DMS114 treated with DMSO at 0.1 percent for 48 hours (cell line): Measurements from ENCODE around the gene ZNF22.

ENCODE experiments used
- DNase-seq: peaks from one replicate; lab custom pipeline; 2025; ENCODE audit not compliant: unreplicated experiment; lab: John Stamatoyannopoulos, UW

ZNF22 gene

DNA sequence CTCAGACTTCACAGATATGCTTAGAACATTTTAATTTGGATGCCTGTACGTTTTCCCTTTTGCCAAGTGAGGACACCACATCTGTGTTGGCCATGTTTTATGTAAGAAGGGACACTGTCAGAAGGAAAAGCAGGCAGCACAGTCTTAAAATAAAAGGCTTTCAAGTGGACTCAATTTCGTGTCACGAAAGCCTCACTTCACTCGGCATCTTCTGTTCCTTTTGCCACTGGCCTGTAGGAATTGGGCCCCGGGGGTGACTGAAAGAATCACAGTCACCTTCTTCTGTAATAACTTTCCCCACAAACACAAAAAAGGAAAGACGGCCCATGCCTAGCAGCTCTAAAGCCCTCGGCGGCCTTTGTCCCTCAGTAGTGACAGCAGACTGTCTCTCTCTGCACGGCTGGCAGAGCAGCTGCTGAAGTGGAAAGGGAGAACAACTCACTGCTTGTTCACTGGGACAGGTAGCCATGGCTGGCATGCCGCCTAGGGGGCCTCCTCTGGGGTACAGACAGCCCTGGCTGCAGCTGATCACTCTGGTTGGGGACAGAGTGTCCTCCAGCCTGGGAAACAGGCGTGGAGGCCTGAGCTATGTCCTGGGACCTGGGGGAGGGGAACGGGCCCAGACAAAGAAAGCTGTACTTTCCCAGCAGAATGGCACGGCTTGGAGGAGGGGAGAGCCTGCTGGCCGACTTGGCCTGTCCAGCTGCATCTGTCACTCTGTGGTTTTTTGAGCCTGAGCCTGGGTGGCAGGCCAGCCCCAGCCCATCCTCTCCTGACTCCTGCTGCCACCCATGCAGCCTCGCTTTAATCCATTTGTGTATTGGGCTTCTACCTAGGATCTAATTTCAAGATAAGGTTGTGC lies 36.7 kb upstream of the ZNF22 start:
- DNase-seq, result no peak

DNA sequence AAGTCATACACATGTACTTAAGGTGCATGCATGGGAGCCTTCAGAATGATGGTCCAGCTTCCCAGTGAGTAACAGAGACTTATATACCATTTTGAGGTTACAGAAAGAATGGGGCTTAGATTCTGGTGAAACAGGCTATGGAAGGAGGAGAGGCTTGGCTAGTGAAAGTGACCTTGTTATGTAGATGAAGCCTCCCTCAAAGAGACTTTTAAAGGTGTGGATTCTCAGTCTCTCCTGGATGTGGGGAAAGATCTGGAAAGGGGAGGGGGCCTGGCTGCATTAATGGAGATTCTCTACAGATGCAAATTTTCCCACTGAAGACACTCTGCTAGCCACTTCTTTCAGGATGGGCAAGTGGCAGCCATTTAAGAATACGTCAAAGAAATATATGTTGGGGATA lies 35.6 kb upstream of the ZNF22 start:
- no peak for DNase-seq

DNA sequence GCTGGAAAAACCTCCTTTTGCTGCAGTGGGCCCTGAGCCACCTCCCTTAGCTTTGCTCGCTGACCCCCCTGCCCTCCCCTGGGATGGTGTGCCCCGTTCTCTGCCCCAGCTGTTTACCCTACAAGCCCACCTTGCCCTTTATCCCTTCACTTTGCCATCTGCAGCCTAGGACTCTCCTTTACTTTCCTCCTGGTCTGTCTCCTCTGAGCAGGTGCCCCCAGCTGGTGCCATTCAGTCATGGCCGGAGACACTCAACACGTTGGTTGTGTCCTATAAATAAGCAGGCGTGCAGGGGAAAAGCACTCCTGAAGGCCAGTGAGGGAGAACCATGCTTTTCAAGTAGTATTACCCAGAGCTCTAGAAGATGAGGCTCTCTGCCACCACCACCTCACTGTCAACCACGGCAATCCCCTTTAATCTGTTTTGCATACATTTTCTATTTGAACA lies 35.0 kb upstream of the ZNF22 start:
- DNase-seq, result no peak

DNA sequence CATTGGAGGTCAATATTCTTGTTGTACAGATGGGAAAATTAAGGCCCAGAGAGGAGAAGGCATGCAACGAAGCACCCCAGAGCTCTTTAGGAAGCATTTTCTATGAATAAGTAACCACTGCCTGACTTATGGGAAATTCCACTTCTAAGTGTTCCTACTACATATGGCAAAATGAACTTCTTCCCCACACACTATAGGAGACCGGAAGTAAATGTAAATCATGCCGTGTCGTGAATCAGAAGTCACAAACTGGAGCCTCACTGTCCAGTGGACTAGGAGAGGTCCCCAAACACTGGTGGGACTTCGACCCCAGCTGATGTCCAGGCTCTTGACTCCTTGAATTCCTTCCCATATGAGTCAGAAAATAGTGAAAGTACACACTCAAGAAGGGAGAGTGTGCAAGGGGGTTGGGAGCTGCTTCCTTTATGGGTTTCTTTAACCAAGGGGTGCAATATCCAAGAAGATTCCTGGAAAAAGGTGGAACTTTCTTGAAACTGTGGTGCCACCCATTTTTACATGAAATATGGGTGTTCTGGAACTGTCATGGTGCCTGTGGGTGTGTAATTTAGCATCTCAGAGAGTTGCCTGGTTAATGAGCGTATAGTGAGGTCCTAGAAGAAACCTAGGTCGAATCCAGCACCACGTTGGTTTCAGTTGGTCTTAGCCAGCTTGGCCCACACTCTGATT lies 34.5 kb upstream of the ZNF22 start:
- DNase-seq, result no peak

DNA sequence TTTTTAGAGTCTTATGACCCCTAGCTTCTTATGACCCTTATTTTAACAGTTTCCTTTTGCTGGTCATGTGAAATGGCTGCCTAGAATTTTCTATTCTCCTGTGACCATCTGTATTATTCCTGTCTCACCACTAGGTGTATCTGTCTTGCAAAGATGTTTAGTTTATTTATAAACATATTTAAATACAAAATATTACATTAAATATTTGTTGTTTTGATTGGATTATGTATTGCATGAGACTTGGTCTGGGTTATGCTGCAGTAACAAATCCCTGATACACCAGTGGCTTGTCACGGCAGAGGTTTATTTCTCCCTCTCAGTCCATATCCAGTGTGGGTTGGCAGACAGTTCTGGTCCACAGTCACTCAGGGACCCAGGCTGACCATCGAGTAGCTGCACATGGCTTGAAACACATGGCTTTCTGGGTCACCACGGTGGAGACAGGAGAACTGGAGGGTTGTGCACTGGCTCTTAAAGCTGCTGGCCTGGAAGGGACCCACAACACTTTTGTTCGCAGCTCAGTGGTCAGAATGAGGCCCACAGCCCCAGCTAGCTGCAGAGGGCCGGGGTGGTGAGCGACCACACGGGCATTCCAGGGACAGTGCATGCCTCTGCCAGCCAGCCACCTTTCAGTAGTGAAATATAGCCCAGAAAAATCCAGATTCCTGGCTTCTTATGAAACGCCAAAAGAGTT lies 33.8 kb upstream of the ZNF22 start:
- no peak for DNase-seq

DNA sequence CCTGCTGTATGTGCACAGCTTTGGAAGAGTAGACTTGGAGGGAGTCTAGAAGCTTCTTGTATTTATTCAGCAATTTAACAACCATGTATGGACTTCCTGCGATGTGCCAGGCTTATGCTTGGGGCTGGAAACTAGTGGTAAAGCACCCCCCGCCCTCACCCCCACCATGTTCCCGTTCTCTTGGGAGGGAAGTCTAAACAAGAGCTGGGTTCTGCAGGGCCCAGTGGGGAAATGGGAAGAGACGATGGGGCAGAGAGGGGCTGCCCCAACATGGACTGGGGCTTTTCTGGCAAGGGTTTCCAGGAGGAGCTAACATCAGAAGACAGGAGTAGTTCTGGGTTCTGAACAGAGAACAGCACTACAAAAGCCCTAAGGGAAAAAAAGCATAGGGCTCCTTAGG lies 33.1 kb upstream of the ZNF22 start:
- no peak for DNase-seq

DNA sequence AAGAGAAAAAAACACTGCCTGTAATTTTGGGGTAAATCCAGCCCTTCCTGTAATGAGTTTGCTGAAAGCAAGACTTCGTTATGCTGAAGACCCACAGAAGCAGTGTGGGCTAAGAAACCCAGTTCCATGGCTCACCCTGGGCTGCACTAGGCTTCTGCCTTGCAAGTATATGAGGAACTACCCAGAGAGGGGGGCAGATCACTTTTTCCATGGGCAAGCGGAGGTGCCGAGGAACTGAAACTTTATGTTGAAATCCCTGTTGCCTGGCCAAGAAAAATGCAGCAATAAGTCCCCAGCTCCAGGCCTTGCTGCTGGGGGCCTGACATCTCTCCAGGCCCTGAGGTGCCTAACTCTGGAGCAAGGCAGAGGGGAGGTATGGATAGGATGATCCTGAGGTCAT lies 32.6 kb upstream of the ZNF22 start:
- no peak for DNase-seq

DNA sequence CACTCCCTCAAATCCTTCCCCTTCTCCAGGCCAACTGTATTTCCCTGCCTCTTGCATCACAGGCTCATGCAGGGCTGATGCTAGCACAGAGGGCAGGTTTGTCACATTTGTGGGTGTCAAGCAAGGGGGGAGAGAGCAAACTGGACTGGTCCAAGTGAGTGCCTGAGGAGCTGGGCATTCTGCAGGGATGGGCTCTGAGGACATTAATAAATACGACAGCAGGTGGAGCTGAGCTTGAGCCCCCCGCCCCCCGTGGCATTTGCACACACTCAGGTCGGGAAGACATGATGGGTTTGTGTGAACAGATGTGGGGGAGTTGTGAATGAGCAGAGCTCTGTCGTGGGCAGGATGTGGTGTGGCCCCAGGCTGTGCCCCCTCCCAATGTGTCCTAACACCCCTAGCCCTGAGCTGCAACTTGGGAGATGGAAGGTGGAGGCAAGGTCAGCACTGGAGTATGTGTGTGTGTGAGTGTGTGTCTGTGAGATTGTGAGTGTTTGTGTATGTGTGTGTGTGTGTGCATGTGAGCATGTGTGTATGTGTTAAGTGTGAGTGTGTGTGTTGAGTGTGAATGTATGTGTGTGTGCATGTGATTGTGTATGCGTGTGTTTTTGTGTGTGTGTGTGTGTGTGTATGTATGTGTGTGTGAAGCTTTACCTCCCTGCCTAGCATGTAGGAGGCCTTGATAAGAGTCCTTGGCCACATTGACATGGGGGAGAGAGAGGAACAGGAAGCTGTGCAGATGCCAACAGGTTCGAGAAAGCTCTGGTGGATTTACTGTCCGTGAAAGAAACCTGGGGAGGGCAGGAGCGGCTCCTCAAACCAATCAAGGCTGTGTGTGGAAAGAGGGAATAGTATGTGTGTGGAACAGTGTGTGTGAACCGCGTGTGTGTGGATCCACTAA lies 32.0 kb upstream of the ZNF22 start:
- no peak for DNase-seq

DNA sequence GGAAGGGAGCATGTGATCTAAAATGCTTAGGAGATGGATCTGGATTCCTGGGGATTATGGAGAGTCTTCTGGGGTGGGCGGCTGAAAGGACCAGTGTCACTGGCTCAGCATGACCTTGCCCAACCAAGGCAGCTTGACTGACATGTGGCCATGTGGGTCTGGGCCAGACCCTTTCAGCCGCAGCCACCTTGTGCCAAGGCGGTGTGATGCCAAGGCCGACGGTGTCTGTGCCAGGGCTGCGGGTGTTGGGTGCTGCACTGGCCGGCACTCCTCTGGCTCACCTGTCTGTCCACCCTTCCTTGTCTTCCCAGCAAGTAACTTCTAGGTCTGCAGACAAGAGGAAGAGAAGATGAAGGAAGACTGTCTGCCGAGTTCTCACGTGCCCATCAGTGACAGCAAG lies 30.9 kb upstream of the ZNF22 start:
- DNase-seq, result no peak

DNA sequence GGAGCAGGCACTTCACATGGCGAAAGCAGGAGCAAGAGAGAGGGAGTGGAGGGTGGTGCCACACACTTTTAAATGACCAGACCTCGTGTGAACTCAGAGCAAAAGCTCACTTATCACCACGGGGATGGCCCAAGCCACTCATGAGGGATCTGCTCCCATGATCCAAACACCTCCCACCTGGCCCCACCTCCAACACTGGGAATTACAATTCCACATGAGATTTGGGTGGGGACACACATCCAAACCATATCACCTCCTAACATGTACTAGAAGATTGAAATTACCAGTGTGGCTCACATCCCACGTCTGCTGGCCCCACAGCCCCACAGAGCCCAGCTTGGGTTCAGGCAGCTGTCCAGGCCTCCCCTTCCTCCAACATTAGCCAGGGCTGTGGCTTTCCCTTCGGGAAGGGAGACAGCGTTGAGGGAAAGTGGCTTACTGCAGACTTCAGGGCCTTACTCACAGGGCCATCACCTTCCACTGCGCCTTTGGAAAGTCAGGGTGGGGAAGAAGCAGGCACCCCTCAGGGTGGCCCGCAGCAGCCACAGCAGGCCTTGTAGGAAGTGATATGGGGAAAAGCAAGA lies 29.8 kb upstream of the ZNF22 start:
- no peak for DNase-seq

DNA sequence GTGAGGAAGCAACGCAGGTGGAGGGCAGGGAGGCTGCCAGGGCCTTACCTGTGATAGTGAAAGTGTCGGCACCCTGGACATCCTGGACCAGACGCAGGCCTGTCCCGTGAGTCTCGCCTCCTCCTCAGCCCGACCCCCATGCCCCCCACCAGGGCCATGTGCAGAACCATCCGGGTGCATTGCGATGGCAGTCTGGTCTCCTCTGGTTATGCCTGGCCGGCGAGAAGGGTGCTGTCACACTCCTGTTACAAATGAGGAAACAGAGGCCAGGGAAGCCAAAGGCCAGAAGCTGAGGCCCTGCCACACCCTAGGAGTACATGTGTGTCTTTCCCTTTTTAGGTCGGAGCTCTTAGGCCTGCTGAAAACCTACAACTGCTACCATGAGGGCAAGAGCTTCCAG lies 29.3 kb upstream of the ZNF22 start:
- DNase-seq, result no peak

DNA sequence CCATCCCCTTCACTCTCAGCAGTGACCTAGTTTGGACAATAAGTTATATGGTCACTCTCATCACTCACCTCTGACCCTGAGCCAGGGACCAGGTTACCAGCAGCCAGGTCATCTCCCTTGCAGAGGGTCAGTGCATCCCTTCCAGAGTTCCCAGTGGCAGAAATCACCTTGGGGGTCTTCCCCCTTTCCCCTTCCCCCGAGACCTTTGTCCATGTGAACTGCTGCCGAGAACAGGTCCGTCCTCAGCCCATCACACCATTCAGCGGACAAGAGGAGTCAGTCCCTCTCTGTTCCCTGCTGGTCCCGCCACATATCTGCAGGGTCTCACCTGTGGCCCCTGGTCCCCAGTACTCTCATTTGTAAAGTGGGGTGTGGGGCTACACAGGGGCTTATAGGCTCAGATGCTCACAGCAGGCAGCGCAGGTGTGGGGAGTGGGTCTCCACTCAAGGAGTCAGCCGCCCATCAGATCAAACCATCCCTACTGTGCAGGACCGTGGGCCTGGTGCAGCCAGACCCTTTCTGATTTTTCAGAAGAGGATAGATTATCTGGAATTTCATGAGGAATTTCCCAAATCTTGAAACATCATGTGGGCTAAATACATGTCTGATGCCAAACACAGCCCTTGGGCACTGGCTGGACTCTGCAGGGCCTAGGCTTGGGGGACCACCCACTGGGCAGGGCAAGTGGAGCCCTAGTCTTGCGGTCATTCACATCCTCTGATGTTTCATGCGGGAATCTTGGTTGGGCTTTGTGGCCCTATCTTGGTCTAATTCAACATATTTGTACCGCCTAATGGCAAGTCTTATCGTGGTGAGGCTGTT lies 28.6 kb upstream of the ZNF22 start:
- no peak for DNase-seq

DNA sequence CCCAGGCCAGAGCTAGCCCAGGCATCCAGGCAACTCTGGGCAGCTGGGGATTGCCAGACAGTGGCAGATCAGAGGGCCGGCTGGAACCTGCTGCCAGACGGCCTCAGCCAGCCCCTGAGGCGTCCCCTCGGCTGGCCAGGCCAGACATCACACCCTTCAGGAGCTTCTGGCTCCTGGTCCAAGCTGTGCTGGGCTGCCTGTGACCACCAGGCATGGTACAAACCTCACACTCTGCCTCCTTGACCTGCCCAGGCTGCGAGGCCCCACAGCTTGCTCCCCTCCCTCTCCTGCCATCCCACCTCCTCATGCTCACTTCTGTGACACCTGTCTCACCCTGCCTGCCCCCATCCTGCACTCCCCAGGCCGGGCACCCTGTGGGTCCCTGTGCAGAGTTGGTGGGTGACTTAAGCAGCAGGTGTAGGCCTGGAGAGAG lies 27.8 kb upstream of the ZNF22 start:
- no peak for DNase-seq

DNA sequence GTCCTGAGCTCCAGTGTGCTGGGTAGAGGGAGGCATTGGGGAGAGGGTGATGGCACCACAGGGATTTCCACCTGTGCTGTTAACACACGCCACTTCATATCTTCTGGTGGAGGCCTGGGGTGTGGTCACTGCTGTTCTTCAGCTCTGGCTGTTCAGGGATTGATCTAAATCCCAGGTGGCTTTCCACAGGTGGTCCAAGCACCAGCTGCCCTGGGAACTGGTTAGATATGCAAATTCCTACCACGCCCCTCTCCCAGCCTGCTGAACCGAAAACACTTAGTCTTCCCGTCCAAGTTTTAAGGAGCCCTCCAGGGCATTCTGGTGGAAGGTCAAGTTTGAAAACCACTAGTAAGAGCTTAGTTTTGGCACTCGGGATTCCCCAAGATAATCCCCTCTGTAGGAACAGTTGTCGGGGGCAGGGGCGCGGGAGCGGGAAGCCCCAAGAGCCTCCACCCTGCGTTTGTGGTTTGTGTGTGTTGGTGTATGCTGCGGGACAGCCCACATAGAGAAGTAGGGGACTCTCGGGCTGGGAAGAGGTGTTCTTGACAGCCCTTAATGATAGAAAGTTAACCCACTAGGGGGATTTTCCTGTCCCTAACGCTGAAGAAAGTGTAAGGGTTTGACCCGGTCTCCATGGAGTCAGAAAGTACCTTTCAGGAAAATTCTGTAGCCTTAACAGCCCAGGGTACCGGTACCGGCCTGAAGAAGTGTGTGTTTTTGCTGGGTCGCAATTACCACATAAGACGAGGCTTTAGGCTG lies 27.2 kb upstream of the ZNF22 start:
- DNase-seq, result no peak

DNA sequence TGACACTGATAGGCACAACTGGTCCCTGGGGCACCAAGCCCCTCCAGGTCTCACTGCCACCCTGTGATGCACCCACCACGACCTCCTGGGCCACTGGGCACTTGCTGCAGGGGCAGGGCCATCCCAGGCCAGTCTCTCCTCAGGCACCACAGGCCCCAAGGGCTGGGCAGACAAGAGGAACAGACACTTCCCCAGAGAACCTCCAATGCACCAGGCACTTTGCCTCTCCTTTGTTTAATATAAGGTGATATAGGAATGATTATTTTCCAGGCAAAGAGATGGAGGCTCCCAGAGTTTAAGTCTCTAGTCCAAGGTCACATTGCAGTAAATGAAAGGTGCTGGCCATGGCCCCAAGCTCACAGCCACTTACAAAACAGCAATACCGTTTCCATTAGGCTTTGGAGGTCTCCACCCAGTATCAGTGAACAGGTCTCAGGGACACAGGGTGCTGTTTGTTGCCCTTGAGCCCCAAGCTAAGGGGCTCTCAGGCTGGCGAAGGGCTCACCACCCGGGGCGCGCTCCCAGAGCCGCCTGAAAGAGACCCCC lies 26.6 kb upstream of the ZNF22 start:
- DNase-seq, result no peak

DNA sequence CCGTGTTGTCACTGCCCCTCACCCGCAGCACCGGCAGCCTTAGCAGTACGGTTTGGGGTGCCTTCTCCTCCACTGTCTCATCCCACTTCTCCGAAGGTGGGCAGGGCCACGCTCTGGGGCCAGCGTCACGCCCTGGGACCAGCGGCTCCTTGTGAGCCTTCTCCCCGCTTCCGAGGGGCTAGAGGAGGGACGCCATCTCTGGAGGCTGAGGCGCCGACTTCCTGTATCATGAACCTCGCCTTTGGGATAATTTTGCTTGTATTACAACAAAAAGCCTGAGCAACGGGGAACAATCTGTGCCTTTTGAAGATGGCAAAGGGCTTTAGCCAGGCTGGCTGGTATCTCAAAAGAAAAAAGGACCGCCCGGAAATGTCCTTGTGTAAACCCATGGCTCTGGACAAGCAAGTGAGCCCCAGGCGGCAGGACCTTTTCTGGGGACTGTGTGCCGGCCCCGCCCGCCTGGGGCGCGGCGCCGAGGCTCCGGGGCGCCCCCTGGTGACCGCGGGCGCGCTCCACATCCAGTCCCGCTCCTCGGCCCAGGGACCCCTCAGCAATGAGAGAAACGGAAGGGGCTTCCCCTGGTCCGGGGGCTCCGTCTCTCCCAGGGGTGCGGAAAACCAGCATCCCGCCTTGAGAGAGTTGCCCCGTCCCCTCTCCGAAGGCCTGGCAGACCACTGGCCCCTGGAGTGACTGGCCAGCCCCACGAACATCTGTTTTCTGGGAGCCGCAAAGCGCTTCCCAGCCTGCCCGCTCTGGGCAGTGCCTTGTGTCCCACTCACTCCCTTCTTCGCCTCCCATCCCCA lies 25.9 kb upstream of the ZNF22 start:
- DNase-seq, result no peak

DNA sequence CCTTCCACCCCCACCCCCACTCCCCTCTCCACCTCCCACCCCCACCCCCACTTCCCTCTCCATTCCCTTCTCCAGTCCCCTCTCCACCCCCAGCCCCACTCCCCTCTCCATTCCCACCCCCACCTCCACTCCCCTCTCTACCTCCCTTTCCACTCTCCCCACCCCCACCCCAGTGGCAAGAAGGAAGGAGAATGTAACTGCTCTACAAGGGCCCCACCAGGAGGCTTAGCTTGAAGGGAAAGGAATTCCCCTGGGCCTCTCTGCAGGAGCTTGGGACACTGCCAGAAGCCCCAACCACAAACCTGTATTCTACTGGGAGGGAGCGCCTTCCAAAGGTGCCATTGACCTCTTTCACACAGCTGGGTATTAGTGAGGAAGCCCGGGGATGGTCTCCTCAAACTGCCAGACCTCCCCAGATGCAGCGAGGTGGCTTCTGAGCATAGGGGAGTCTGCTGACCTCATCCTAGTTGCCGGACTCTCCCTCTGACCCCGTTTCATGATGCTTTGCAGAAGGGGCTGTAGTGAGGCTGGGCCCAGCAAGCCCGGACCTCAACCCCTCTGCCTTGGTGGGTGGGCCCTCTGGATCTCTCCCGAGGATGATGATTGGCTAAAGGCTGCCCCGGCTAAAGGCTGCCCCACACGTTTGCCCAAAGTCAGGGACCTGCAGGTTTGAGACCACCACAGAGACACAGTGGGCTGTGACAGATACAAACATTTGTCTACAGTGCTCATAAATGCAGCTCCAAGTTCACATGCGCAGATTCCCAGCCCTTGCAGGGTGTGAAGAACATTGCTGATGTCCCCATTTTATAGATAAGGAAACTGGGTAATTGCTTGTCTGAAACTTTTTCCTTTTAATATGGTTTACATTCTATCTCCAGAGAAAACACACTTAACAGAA lies 25.0 kb upstream of the ZNF22 start:
- DNase-seq, result no peak
